Smooth muscle cell (in vitro differentiated cells): ENCODE measurements around the gene RBAK. TPM values are rescaled to one million over a fixed set of nuclear protein-coding genes. Genes with fewer than 3 reads are reported as not detected.

Experiments
- DNase-seq: peaks from one replicate; lab custom pipeline; 2025; ENCODE audit not compliant: unreplicated experiment; lab: John Stamatoyannopoulos, UW
- H2AFZ ChIP-seq: fragments of 200-600 bp; sonication (generic); 2 replicates; pipeline ENCODE4 v1.6.0; 2016; ENCODE audit warnings: antibody characterized with exemption, low read depth, mild to moderate bottlenecking
- H3F3A ChIP-seq: fragments of 200-600 bp; sonication (generic); 2 replicates; pipeline ENCODE4 v1.6.0; 2017; ENCODE audit warnings: antibody characterized with exemption, low read depth
- H3K27ac ChIP-seq: fragments of 200-600 bp; sonication (generic); 2 replicates; pipeline ENCODE4 v1.5.1; 2016; ENCODE audit warnings: low read depth, mild to moderate bottlenecking
- H3K27me3 ChIP-seq: fragments of 200-600 bp; sonication (generic); 2 replicates; pipeline ENCODE4 v1.6.1; 2016; ENCODE audit warnings: low read depth, mild to moderate bottlenecking
- H3K36me3 ChIP-seq: fragments of 200-600 bp; sonication (generic); 2 replicates; pipeline ENCODE4 v1.5.1; 2016; ENCODE audit warnings: low read depth
- H3K4me1 ChIP-seq: fragments of 200-600 bp; sonication (generic); 2 replicates; pipeline ENCODE4 v1.5.1; 2016; ENCODE audit warnings: low read depth
- H3K4me2 ChIP-seq: fragments of 200-600 bp; sonication (generic); 2 replicates; pipeline ENCODE4 v1.6.0; 2016; ENCODE audit warnings: mild to moderate bottlenecking
- H3K4me3 ChIP-seq: fragments of 200-600 bp; sonication (generic); 2 replicates; pipeline ENCODE4 v1.5.1; 2016; ENCODE audit warnings: mild to moderate bottlenecking
- H3K79me2 ChIP-seq: fragments of 200-600 bp; sonication (generic); 2 replicates; pipeline ENCODE4 v1.6.0; 2016; ENCODE audit warnings: low read depth, mild to moderate bottlenecking
- H3K9ac ChIP-seq: fragments of 200-600 bp; sonication (generic); 2 replicates; pipeline ENCODE4 v1.6.0; 2016; ENCODE audit warnings: low read depth
- H3K9me3 ChIP-seq: fragments of 200-600 bp; sonication (generic); replicated peaks from 2 replicates; pipeline ENCODE4 v1.5.1; 2016; ENCODE audit warnings: low read depth
- H4K20me1 ChIP-seq: fragments of 200-600 bp; sonication (generic); 2 replicates; pipeline ENCODE4 v1.6.0; 2016; ENCODE audit warnings: low read depth
- CTCF ChIP-seq: fragments of 200-600 bp; sonication (generic); IDR thresholded peaks from 2 replicates; pipeline ENCODE4 v1.5.1; 2017; ENCODE audit warnings: borderline replicate concordance, mild to moderate bottlenecking, antibody characterized with exemption; ENCODE audit not compliant: insufficient read depth, poor library complexity, severe bottlenecking
- WGBS: methylation state at CpG from one replicate; pipeline ENCODE4 v1.1.7; 2016; ENCODE audit warnings: low lambda C conversion rate; 5-methylcytosine and 5-hydroxymethylcytosine counted together
- polyA plus RNA-seq: library from polyadenylated mRNA; unstranded; fragments of >200 nt; fragmentation: Nextera tagmentation; extraction: Ambion mirVana; gene quantifications from 2 replicates; pipeline ENCODE4 v1.2.1, GENCODE V29; 2016
- total RNA-seq: library from RNA; depleted of rRNA; stranded (reverse); fragments of >200 nt; gene quantifications from 2 replicates; pipeline ENCODE4 v1.2.3, GENCODE V29; 2014

The RBAK gene
- total and polyA plus RNA-seq, 2 experiments from 2014 or later: 2.6 to 13.1 TPM

GRCh38 chr7:4998910-4999309, 46.8 kb upstream of the RBAK start:
- 97% methylated on average over 7 of the region's 7 CpGs for WGBS
- no peaks in the 10 kb centered on the region for H3K9me3 ChIP-seq
- no peak overlapping the region for H3K4me3 ChIP-seq
- no peak for TF ChIP-seq CTCF
- no peak overlapping the region for H3K9ac ChIP-seq
- no peak overlapping the region for H3K27ac ChIP-seq
- DNase-seq: no peak
- H3F3A ChIP-seq: no peaks in the 10 kb centered on the region
- H3K36me3 ChIP-seq: no peaks in the 10 kb centered on the region
- H4K20me1 ChIP-seq: peaks cover 29% of the 10 kb centered on the region
- H3K4me2 ChIP-seq: no peak overlapping the region
- H3K4me1 ChIP-seq: no peaks in the 10 kb centered on the region
- H3K27me3 ChIP-seq: no peaks in the 10 kb centered on the region
- no peaks in the 10 kb centered on the region for H3K79me2 ChIP-seq
- H2AFZ ChIP-seq: no peak overlapping the region

- Histone ChIP-seq H3K27ac (no peak overlapping the region), H3K27me3 (no peaks in the 10 kb centered on the region), H3K4me2 (no peak overlapping the region), H3K36me3 (no peaks in the 10 kb centered on the region), H3K4me1 (no peaks in the 10 kb centered on the region), H2AFZ (no peak overlapping the region), H4K20me1 (peaks cover 23% of the 10 kb centered on the region), H3K79me2 (no peaks in the 10 kb centered on the region), H3K9me3 (no peaks in the 10 kb centered on the region), H3K9ac (no peak overlapping the region), H3K4me3 (no peak overlapping the region), H3F3A (no peaks in the 10 kb centered on the region)
- TF ChIP-seq CTCF: no peak
- no peak for DNase-seq
- 97% methylated on average over 5 of the region's 5 CpGs for WGBS
These were observed 46.2 kb upstream of the RBAK start for GRCh38 chr7:4999369-4999950.

GRCh38 chr7:5001003-5001402, 44.7 kb upstream of the RBAK start:
- H3K4me3 ChIP-seq: no peak overlapping the region
- no peaks in the 10 kb centered on the region for H3K9me3 ChIP-seq

More at GRCh38 chr7:5001003-5001402, 44.7 kb upstream of the RBAK start:
- H3K27ac ChIP-seq: no peak overlapping the region
- peaks cover 11% of the 10 kb centered on the region for H4K20me1 ChIP-seq
- H3K4me1 ChIP-seq: no peaks in the 10 kb centered on the region
- no peaks in the 10 kb centered on the region for H3K27me3 ChIP-seq
- 95% methylated on average over 4 of the region's 4 CpGs for WGBS
- H3K4me2 ChIP-seq: no peak overlapping the region
- no peak for TF ChIP-seq CTCF
- no peaks in the 10 kb centered on the region for H3F3A ChIP-seq
- no peak for DNase-seq
- H3K79me2 ChIP-seq: no peaks in the 10 kb centered on the region
- H2AFZ ChIP-seq: no peak overlapping the region
- no peak overlapping the region for H3K9ac ChIP-seq
- H3K36me3 ChIP-seq: no peaks in the 10 kb centered on the region
